ENCODE measurements around the gene RSPH1. TPM values are rescaled to one million over a fixed set of nuclear protein-coding genes. Genes with fewer than 3 reads are reported as not detected.

The RSPH1 gene
- not detected in 2 replicates for total RNA-seq

- intact Hi-C loops (cut with micrococcal nuclease) = loop anchor here (1.0 to 5.0 kb wide), 5 partner anchors 18 to 478 kb away; partner anchors contain the start of genes PKNOX1 and UBASH3A
Observed at GRCh38 chr21:42496120-42496838, at the start of gene RSPH1. Gene RSPH1 (minus strand): TSS chr21:42496224. CDS start chr21:42496186, 38 bp downstream.

- intact Hi-C loops (cut with micrococcal nuclease) = no loop called here
Observed at GRCh38 chr21:42545745-42546144, 49.7 kb upstream of the RSPH1 start.

GRCh38 chr21:42545317-42545716 is 49.3 kb upstream of the RSPH1 start:
- intact Hi-C loops (cut with micrococcal nuclease) = no loop called here

DNA sequence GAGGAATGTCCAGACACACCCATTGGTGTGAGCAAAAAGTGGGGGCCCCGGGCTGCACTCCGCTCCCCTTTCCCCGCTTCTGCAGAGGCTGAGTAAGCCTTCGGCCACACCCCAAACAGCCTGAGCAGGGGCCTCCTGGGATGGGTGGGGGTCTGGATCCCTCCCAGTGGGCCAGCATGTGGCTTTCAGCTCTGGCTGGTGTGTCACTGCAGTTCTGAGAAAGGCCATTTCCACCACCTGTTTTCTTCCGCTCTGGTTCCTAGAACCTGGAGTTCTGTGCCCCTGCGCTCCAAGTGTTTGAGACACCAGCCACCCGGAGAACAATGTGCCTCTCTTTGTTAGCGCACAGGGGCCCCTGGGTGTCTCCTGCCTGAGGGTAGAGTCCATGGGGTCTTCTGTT is 48.5 kb upstream of the RSPH1 start:
- intact Hi-C loops (cut with micrococcal nuclease) = no loop called here

- intact Hi-C loops (cut with micrococcal nuclease) = no loop called here
Observed at GRCh38 chr21:42543106-42543847, 47.3 kb upstream of the RSPH1 start.

DNA sequence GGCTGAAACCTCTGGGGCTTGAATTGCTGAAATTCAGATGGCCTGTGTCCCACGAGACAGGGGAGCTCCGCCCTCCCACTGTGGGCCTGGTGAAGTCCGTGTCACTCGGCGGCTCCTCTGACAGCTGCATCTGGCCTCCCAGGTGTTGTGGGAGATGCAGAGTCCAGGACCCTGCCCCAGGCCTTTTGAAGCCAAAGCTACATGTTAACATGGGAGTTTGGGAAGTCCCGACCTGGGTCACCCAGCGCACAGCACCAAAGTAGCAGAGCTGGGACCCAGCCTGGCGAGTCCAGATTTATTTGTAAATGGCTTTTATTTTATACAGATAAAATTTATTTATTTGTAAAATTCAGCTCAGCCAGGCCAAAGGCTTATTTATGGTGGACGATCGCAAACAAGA is 46.6 kb upstream of the RSPH1 start:
- intact Hi-C loops (cut with micrococcal nuclease) = no loop called here

DNA sequence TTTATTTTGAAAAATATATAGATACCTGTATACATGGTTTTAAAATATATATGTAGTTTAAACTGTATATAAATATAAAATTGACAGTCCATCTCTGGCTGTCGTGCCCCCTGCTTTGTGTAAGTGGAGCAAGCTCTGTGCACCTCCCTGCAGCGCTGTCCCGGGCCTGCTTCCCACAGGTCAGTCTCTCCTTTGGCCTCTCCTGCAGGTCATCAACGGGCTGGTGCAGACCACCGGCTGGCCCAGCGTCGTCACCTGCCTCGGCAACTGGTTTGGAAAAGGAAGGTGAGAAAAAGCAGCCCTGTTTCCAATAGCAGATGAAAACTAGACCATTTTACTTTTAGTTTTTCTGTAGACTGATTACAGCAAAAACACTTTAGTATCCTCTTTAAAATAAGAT is 46.2 kb upstream of the RSPH1 start:
- intact Hi-C loops (cut with micrococcal nuclease) = no loop called here

DNA sequence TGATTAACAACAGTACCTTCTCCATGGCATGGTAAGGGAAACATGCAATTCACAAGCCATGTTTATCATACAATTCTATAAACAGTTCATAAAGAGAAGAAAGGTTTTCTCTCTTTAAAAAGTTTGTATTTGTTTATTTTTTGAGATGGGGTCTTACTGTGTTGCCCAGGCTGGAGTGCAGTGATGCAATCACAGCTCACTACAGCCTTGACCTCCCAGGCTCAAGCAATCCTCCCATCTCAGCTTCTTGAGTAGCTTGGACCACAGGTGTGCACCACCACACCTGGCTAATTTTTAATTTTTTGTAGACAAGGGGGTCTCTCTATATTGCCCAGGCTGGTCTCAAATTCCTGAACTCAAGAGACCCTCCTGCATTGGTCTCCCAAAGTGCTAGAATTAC is 45.6 kb upstream of the RSPH1 start:
- intact Hi-C loops (cut with micrococcal nuclease) = no loop called here

DNA sequence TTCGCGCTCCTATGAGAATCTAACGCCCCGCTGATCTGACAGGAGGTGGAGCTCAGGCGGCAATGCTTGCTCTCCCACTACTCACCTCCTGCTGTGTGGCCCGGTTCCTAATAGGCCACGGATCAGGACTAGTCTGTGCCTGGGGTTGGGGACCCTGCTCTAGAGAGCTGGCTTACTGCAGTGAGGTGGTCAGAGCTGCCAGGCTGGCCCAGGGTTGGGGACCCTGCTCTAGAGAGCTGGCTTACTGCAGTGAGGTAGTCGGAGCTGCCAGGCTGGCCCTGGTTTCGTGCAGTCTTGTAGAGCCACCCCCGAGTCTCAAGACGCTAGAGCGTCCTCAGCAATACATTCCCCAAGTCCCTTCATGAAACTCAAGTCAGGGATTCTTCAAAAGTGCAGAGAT is 45.1 kb upstream of the RSPH1 start:
- intact Hi-C loops (cut with micrococcal nuclease) = no loop called here

- intact Hi-C loops (cut with micrococcal nuclease) = no loop called here
Observed at GRCh38 chr21:42540396-42540795, 44.4 kb upstream of the RSPH1 start.

DNA sequence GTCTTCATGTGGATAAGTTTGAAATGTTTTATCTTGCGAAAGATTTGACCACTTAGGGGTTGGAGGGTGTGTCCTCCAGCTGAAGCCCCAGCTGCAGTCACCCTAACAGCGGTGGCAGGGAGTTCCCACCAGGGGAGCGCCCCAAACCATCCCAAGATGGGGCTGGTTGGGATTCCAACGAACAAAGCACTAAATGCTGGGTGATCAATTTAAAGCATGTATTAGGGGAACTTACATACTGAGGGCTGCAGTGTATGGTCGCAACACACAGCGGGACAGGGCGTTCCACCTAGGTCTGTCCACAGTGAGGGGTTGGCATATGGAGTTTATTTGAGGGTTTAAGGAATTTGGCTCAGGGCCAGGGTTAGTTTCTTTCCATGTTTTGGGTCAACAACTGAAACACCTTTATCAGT is 43.9 kb upstream of the RSPH1 start:
- intact Hi-C loops (cut with micrococcal nuclease) = no loop called here

- intact Hi-C loops (cut with micrococcal nuclease) = no loop called here
Observed at GRCh38 chr21:42539342-42539741, 43.3 kb upstream of the RSPH1 start.

DNA sequence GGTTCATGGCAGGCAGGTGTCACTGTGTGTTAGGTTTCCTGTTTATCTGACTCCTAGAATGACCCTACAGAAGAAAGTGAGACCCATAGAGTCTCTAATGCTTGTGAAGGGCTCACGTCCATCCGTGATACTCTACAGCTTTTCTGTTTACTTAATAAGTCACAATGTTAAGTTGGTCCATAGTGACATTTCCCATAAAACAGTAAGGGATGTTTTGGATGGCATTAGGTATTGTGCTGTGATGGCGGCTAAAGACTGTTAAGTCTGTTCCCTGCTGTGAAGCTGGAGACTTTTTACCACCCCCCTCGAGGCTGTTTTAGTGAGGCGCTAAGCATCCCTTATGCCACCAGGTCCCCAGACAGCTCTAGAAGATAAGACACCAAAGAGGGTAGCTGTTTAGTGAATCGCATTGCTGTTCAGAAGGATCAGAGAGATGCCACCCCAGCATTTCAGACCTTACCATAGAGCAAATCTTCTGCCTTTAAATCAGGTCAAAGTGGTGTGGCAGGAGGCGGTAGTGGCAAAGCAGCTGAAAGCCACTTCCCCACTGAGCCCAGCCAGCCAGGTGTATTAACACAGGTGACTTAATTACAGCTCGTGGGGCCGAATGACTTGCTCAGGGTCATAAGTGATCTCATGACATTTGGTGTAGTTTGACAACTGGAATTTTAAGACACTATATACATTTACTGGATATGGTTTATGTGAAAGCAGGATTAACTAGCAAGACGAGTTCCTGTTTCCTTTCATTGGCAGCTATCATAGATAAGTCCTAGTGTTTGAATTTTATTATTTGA is 42.7 kb upstream of the RSPH1 start:
- intact Hi-C loops (cut with micrococcal nuclease) = no loop called here

GRCh38 chr21:42537106-42537742 is 41.2 kb upstream of the RSPH1 start:
- intact Hi-C loops (cut with micrococcal nuclease) = loop anchor here (1.0 kb wide), 2 partner anchors 70 to 392 kb away; no protein-coding TSS in a partner anchor

GRCh38 chr21:42536601-42537000 is 40.6 kb upstream of the RSPH1 start:
- intact Hi-C loops (cut with micrococcal nuclease) = no loop called here

GRCh38 chr21:42535602-42536171 is 39.7 kb upstream of the RSPH1 start:
- intact Hi-C loops (cut with micrococcal nuclease) = no loop called here

- intact Hi-C loops (cut with micrococcal nuclease) = no loop called here
Observed at GRCh38 chr21:42534421-42535378, 38.7 kb upstream of the RSPH1 start.

DNA sequence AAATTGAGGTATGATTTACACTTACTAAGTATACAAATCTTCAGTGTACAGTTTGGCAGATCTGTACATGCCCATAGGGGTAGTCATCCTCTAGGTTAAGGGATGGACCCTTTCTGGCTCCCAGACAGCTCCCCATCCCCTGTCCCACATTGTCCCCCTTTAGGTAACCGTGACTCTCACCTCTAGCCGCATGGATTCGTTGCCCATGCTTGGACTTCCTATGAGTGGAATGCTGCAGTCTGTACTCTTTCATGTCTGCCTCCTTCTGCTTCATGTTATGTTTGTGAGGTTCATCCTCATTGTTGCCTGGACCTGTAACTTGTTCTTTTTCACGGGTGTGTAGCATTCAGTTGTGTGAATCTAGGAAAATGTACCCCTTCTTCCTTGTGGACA is 37.9 kb upstream of the RSPH1 start:
- intact Hi-C loops (cut with micrococcal nuclease) = no loop called here

DNA sequence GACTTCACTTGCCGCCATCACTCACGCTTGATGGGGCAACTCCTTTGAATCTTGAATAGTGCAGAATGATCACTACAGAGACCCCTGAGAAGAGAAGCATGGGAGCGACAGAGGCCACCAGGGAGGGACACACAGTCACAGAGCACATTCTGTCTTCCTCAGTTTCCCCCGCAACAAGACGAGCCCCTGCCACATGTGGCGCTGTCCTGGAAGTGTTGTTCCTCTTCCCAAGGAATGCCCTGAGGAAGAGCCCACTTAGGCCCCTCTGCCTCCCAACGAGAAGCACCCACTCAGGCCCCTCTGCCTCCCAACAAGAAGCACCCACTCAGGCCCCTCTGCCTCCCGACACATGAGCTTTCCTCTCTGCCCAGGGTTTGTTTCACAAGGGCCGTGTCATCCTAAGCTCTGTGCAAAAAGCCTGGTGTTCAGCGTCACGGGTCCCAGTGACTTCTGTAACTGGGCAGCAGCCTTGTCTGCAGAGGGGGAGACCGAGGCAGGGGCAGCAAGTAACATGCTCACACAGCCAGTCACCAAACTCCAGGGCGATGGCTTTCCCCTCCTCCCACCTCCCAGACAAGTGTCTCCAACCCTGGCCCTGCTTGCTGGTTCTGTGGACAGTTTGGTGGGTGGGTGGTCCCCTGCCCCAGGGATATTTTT is 37.4 kb upstream of the RSPH1 start:
- intact Hi-C loops (cut with micrococcal nuclease) = no loop called here
